GM12878 (cell line): Measurements from ENCODE around the gene NELL1. TPM values are rescaled to one million over a fixed set of nuclear protein-coding genes. Genes with fewer than 3 reads are reported as not detected.

Experiments
- ATAC-seq: fragments of 200-7000 bp; cut with Tn5 transposase; 3 replicates; pipeline ENCODE4 v1.9.1; 2020; ENCODE audit warnings: mild to moderate bottlenecking, moderate library complexity
- BruUV-seq: library from RNA; stranded (reverse); fragments of 400-500 nt; replicated peaks from 2 replicates; lab custom pipeline; 2021; lab: Mats Ljungman, UMichigan
- CTCF ChIA-PET: fragments of 300-600 bp; sonication (Branson Sonifier 250); formaldehyde crosslinking; extraction: SDS; loops from one replicate; lab custom pipeline; 2021; ENCODE audit warnings: inconsistent platforms; lab: Yijun Ruan, JAX
- POLR2A ChIA-PET: fragments of 350-600 bp; formaldehyde crosslinking; extraction: SDS; loops from one replicate; lab custom pipeline; 2021; ENCODE audit warnings: inconsistent platforms; lab: Charles Lee
- RAD21 ChIA-PET: fragments of 300-600 bp; sonication (Branson Sonifier 250); formaldehyde crosslinking; loops from one replicate; lab custom pipeline; 2023; ENCODE audit warnings: antibody characterized with exemption; ENCODE audit not compliant: unreplicated experiment; lab: Charles Lee
- SMC1A ChIA-PET: fragments of 300-600 bp; sonication (Branson Sonifier 250); formaldehyde crosslinking; loops from one replicate; lab custom pipeline; 2023; ENCODE audit not compliant: unreplicated experiment, uncharacterized antibody; lab: Charles Lee
- DNase-seq: peaks from one replicate; pipeline ENCODE4 v3.0.0-alpha.2; 2011; ENCODE audit warnings: low read depth, low spot score
- FAIRE-seq: peaks from 3 replicates; lab custom pipeline; 2011; peaks lifted over from hg19 to GRCh38; lab: Jason Lieb, UNC
- H2AFZ ChIP-seq: 2 replicates; pipeline ENCODE4 v1.6.0; 2011; ENCODE audit warnings: low read depth, low read length, control low read depth; ENCODE audit not compliant: control insufficient read depth
- H3K27ac ChIP-seq: 2 replicates; pipeline ENCODE4 v1.5.1; 2011; ENCODE audit warnings: control low read depth; ENCODE audit not compliant: control insufficient read depth, insufficient read depth
- H3K27me3 ChIP-seq, 2 experiments: replicated peaks in 1 of 2; 2 replicates each; pipeline versions ENCODE4 v1.6.0 to v1.6.1; 2011; ENCODE audit warnings: low read length in 1 of 2; ENCODE audit not compliant: control insufficient read depth in 2 of 2, insufficient read depth in 2 of 2
- H3K36me3 ChIP-seq, 2 experiments: 2 replicates each; pipeline ENCODE4 v1.5.1; 2011; ENCODE audit warnings: low read length in 1 of 2; ENCODE audit not compliant: control insufficient read depth in 2 of 2, insufficient read depth in 2 of 2
- H3K4me1 ChIP-seq: 2 replicates; pipeline ENCODE4 v1.6.1; 2011; ENCODE audit warnings: mild to moderate bottlenecking, low read length, moderate library complexity, mixed read lengths; ENCODE audit not compliant: control insufficient read depth, insufficient read depth
- H3K4me2 ChIP-seq: 2 replicates; pipeline ENCODE4 v1.6.0; 2011; ENCODE audit warnings: control low read depth; ENCODE audit not compliant: control insufficient read depth, insufficient read depth
- H3K4me3 ChIP-seq: fragments of 200-600 bp; sonication (generic); 2 replicates; pipeline ENCODE4 v1.5.1; 2016
- H3K79me2 ChIP-seq: 2 replicates; pipeline ENCODE4 v1.6.0; 2011; ENCODE audit warnings: low read length; ENCODE audit not compliant: control insufficient read depth, insufficient read depth
- H3K9ac ChIP-seq: 2 replicates; pipeline ENCODE4 v1.8.0; 2011; ENCODE audit warnings: low read length, control low read depth, mixed read lengths; ENCODE audit not compliant: control insufficient read depth, insufficient read depth
- H3K9me3 ChIP-seq: replicated peaks from 3 replicates; pipeline ENCODE4 v1.5.1; 2011; ENCODE audit warnings: mild to moderate bottlenecking, low read length; ENCODE audit not compliant: control insufficient read depth, insufficient read depth
- H4K20me1 ChIP-seq: 2 replicates; pipeline ENCODE4 v1.6.0; 2011; ENCODE audit not compliant: control insufficient read depth, insufficient read depth
- ATF2 ChIP-seq: IDR thresholded peaks from 2 replicates; pipeline ENCODE4 v1.6.1; 2012; ENCODE audit warnings: low read length, inconsistent platforms
- BRCA1 ChIP-seq: IDR thresholded peaks from 2 replicates; pipeline ENCODE4 v1.6.1; 2011; ENCODE audit warnings: low read depth, low read length, improper control_type of control experiment
- EP300 ChIP-seq, 2 experiments: fragments of 150-350 bp in 1 of 2; IDR thresholded peaks; 2 replicates each; pipeline ENCODE4 v1.6.1; 2011 to 2012; ENCODE audit warnings: low read depth in 2 of 2, low read length in 2 of 2, borderline replicate concordance in 1 of 2, improper control_type of control experiment in 1 of 2, inconsistent platforms in 1 of 2; ENCODE audit not compliant: control insufficient read depth in 1 of 2
- NBN ChIP-seq: fragments of 450-650 bp; IDR thresholded peaks from 2 replicates; pipeline ENCODE4 v1.6.1; 2016
- RAD51 ChIP-seq: fragments of 450-650 bp; IDR thresholded peaks from 2 replicates; pipeline ENCODE4 v1.6.1; 2016; ENCODE audit warnings: moderate library complexity, mild to moderate bottlenecking, inconsistent platforms
- STAT1 ChIP-seq: fragments of 450-650 bp; conservative IDR thresholded peaks from 2 replicates; pipeline ENCODE4 v1.6.1; 2014; ENCODE audit warnings: antibody characterized with exemption, mild to moderate bottlenecking
- SUPT20H ChIP-seq: IDR thresholded peaks from 2 replicates; pipeline ENCODE4 v1.6.1; 2011; ENCODE audit warnings: low read depth, mild to moderate bottlenecking, low read length, moderate library complexity, borderline replicate concordance; ENCODE audit not compliant: control insufficient read depth
- TCF7 ChIP-seq: IDR thresholded peaks from 2 replicates; pipeline ENCODE4 v1.6.1; 2014; ENCODE audit warnings: antibody characterized with exemption, borderline replicate concordance
- USF1 ChIP-seq: IDR thresholded peaks from 2 replicates; pipeline ENCODE4 v1.6.1; 2011; ENCODE audit warnings: borderline replicate concordance, low read depth, mild to moderate bottlenecking, moderate library complexity, mixed read lengths, low read length; ENCODE audit not compliant: insufficient read depth; ENCODE audit errors: extremely low read length
- ZNF207 ChIP-seq: fragments of 450-650 bp; IDR thresholded peaks from 2 replicates; pipeline ENCODE4 v1.6.1; 2014; ENCODE audit warnings: antibody characterized with exemption, mild to moderate bottlenecking, borderline replicate concordance
- WGBS: methylation state at CpG from one replicate; pipeline ENCODE4 v1.1.6; 2016; ENCODE audit warnings: low lambda C conversion rate; ENCODE audit not compliant: insufficient replicate concordance, insufficient coverage; ENCODE audit errors: missing lambda C conversion rate; 5-methylcytosine and 5-hydroxymethylcytosine counted together
- in situ Hi-C: fragments of 300-500 bp; cut with MboI; formaldehyde crosslinking; loops from 9 replicates; pipeline ENCODE4 v1.14.3; 2018; ENCODE audit warnings: mixed read lengths
- intact Hi-C: fragments of 100-400 bp; cut with micrococcal nuclease; formaldehyde crosslinking; loops from one replicate; pipeline ENCODE4 v1.14.2; 2022; ENCODE audit not compliant: unreplicated experiment
- polyA plus RNA-seq, 11 experiments: library from polyadenylated mRNA; depleted of rRNA in 4 of 11; unstranded in 6 of 11; stranded (reverse) in 5 of 11; fragments of >200 nt; fragmentation: Nextera tagmentation in 4 of 11; fragmentation: Illumina TruSeq in 1 of 11; extraction: Ambion mirVana in 4 of 11; extraction: Trizol in 1 of 11; gene quantifications; 1 replicate in 1 of 11; 2 replicates in 10 of 11; pipeline versions ENCODE4 v1.2.1 to v1.2.3, GENCODE V29; 2011 to 2016; ENCODE audit warnings: inconsistent platforms in 2 of 11, missing spikeins in 2 of 11, low read depth in 1 of 11
- total RNA-seq, 4 experiments: library from RNA; depleted of rRNA in 3 of 4; stranded (reverse); fragments of >200 nt in 3 of 4; fragmentation: Illumina TruSeq in 1 of 4; extraction: Trizol in 1 of 4; gene quantifications; 2 replicates each; pipeline versions ENCODE4 v1.2.1 to v1.2.3, GENCODE V29; 2013 to 2021
- TF ChIP-seq, protein P1 (sequence below): fragments of 450-650 bp; formaldehyde crosslinking; IDR thresholded peaks from 2 replicates; pipeline ENCODE4 v1.4.0; 2020; ENCODE audit warnings: mild to moderate bottlenecking, moderate library complexity
- TF ChIP-seq, protein P2 (sequence below), 3 experiments: IDR thresholded peaks in 2 of 3; conservative IDR thresholded peaks in 1 of 3; 2 replicates each; pipeline ENCODE4 v1.5.1; 2011; ENCODE audit warnings: low read depth in 3 of 3, low read length in 3 of 3, mild to moderate bottlenecking in 3 of 3, control low read depth in 2 of 3, moderate library complexity in 2 of 3, inconsistent platforms in 1 of 3, mixed read lengths in 1 of 3; ENCODE audit not compliant: control insufficient read depth in 2 of 3, insufficient read depth in 1 of 3; ENCODE audit errors: extremely low read depth in 1 of 3
- TF ChIP-seq, protein P3 (sequence below): fragments of 450-650 bp; IDR thresholded peaks from 2 replicates; pipeline ENCODE4 v1.6.1; 2017; ENCODE audit warnings: mild to moderate bottlenecking, low read depth, inconsistent platforms; ENCODE audit not compliant: poor library complexity, severe bottlenecking

The NELL1 gene
- total and polyA plus RNA-seq, 10 of the 15 experiments (the other 5 are each of a cell fraction or from before 2014, with no cell fraction given), result 0.02 to 0.12 TPM; not detected in 8

GRCh38 chr11:20729597-20730105, 60.3 kb downstream of the NELL1 start:
- in situ Hi-C loops (no loop called here), intact Hi-C loops (no loop called here)
- ATAC-seq (no peak), DNase-seq (no peak), FAIRE-seq (no peak)
- ChIA-PET POLR2A (no interaction called here), CTCF (interaction anchor here (1.0 kb wide), 1 partner anchor 17 kb away, joined by 4 read pairs; no protein-coding TSS in a partner anchor), RAD21 (no interaction called here), SMC1A (interaction anchor here (1.5 kb wide), 1 partner anchor 12 kb away, joined by 3 read pairs; no protein-coding TSS in a partner anchor)
- no peaks in the 10 kb centered on the region for H3K36me3 ChIP-seq
- no peaks in the 10 kb centered on the region for H4K20me1 ChIP-seq
- no TSS peak for BruUV-seq
- H3K27ac ChIP-seq, result no peak overlapping the region
- H3K4me3 ChIP-seq, result no peak overlapping the region
- H2AFZ ChIP-seq, result no peak overlapping the region
- H3K9me3 ChIP-seq, result no peaks in the 10 kb centered on the region
- no peaks in the 10 kb centered on the region for H3K4me1 ChIP-seq
- no peak overlapping the region for H3K4me2 ChIP-seq
- H3K27me3 ChIP-seq, result no peaks in the 10 kb centered on the region
- no peak overlapping the region for H3K9ac ChIP-seq
- 15% methylated on average over 4 of the region's 4 CpGs for WGBS
- H3K79me2 ChIP-seq, result no peaks in the 10 kb centered on the region
- no peak for TF ChIP-seq ATF2
- no peak for TF ChIP-seq ZNF207
- TF ChIP-seq BRCA1, result no peak
- TF ChIP-seq, protein P1, sequence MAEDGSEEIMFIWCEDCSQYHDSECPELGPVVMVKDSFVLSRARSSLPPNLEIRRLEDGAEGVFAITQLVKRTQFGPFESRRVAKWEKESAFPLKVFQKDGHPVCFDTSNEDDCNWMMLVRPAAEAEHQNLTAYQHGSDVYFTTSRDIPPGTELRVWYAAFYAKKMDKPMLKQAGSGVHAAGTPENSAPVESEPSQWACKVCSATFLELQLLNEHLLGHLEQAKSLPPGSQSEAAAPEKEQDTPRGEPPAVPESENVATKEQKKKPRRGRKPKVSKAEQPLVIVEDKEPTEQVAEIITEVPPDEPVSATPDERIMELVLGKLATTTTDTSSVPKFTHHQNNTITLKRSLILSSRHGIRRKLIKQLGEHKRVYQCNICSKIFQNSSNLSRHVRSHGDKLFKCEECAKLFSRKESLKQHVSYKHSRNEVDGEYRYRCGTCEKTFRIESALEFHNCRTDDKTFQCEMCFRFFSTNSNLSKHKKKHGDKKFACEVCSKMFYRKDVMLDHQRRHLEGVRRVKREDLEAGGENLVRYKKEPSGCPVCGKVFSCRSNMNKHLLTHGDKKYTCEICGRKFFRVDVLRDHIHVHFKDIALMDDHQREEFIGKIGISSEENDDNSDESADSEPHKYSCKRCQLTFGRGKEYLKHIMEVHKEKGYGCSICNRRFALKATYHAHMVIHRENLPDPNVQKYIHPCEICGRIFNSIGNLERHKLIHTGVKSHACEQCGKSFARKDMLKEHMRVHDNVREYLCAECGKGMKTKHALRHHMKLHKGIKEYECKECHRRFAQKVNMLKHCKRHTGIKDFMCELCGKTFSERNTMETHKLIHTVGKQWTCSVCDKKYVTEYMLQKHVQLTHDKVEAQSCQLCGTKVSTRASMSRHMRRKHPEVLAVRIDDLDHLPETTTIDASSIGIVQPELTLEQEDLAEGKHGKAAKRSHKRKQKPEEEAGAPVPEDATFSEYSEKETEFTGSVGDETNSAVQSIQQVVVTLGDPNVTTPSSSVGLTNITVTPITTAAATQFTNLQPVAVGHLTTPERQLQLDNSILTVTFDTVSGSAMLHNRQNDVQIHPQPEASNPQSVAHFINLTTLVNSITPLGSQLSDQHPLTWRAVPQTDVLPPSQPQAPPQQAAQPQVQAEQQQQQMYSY (CRISPR knock-in tag), result no peak
- no peak for TF ChIP-seq USF1
- no peak for TF ChIP-seq RAD51
- TF ChIP-seq, protein P2, sequence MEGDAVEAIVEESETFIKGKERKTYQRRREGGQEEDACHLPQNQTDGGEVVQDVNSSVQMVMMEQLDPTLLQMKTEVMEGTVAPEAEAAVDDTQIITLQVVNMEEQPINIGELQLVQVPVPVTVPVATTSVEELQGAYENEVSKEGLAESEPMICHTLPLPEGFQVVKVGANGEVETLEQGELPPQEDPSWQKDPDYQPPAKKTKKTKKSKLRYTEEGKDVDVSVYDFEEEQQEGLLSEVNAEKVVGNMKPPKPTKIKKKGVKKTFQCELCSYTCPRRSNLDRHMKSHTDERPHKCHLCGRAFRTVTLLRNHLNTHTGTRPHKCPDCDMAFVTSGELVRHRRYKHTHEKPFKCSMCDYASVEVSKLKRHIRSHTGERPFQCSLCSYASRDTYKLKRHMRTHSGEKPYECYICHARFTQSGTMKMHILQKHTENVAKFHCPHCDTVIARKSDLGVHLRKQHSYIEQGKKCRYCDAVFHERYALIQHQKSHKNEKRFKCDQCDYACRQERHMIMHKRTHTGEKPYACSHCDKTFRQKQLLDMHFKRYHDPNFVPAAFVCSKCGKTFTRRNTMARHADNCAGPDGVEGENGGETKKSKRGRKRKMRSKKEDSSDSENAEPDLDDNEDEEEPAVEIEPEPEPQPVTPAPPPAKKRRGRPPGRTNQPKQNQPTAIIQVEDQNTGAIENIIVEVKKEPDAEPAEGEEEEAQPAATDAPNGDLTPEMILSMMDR (IDR thresholded peaks at IDR 0.05 in 2 of 3, conservative IDR thresholded peaks at IDR 0.05 in 1 of 3; ENCODE audit: control insufficient read depth in 2 of 3, extremely low read depth in 1 of 3, insufficient read depth in 1 of 3, low read depth in 3 of 3, low read length in 3 of 3), result no peak
- TF ChIP-seq STAT1, result no peak
- TF ChIP-seq NBN, result no peak
- no peak for TF ChIP-seq TCF7
- TF ChIP-seq SUPT20H, result no peak
- TF ChIP-seq, protein P3, sequence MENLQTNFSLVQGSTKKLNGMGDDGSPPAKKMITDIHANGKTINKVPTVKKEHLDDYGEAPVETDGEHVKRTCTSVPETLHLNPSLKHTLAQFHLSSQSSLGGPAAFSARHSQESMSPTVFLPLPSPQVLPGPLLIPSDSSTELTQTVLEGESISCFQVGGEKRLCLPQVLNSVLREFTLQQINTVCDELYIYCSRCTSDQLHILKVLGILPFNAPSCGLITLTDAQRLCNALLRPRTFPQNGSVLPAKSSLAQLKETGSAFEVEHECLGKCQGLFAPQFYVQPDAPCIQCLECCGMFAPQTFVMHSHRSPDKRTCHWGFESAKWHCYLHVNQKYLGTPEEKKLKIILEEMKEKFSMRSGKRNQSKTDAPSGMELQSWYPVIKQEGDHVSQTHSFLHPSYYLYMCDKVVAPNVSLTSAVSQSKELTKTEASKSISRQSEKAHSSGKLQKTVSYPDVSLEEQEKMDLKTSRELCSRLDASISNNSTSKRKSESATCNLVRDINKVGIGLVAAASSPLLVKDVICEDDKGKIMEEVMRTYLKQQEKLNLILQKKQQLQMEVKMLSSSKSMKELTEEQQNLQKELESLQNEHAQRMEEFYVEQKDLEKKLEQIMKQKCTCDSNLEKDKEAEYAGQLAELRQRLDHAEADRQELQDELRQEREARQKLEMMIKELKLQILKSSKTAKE, result no peak
- TF ChIP-seq EP300 (IDR thresholded peaks at IDR 0.05; ENCODE audit: borderline replicate concordance in 1 of 2, control insufficient read depth in 1 of 2, low read depth in 2 of 2, low read length in 2 of 2), result no peak
